ENCODE measurements around the gene TRAPPC2L.

DNA sequence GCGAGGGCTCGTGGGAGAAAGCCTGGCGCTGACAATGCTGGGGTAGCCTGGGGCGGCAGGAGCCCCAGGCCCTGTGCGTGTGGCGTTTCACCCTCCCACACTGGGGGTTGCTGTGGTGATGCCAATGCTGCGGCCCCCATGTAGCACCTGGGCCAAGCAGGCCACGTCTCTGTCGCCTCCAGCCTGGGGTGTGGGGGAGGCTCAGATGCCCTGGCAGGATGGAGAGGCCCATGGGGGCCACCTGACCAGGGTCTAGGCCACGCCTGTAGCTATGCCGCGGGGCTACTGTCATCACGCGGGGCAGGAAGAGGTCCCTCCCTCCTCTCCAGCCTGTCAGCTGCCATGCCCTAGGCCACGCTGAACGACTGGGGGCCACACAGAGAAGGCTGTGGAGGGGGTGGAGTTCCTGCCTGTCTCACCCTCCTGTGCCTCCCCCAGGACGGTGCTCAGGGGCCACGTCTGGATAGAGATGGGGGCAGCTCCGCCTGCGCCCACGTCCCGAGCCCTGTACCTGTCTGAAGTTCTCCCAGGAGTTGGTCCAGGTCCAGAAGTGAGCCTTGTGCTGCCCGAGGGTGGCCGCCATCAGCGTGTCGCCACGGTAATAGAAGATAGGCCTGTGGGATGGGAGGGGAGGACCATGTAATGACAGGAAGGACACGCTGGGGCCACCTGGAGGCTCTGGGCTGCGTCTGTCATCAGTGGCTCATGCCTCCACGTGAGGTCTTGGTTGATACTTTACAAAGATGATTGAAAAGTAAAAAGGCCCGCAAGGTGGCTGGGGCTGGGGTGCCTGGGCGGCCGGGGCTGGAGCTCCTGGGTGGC, 32.5 kb upstream of the TRAPPC2L start:
- TF ChIP-seq POLR2AphosphoS5 (IDR thresholded peaks at IDR 0.05; ENCODE audit: low read depth, low read length) (no peak), SIN3A (IDR thresholded peaks at IDR 0.05; ENCODE audit: borderline replicate concordance, insufficient read depth, low read length) (no peak), FOXP2 (optimal IDR thresholded peaks at IDR 0.05; ENCODE audit: borderline replicate concordance, extremely low read depth, extremely low read length, insufficient read depth) (no peak), TAF1 (IDR thresholded peaks at IDR 0.05; ENCODE audit: borderline replicate concordance, insufficient read depth, low read length) (no peak)
- TF ChIP-seq, protein P1, sequence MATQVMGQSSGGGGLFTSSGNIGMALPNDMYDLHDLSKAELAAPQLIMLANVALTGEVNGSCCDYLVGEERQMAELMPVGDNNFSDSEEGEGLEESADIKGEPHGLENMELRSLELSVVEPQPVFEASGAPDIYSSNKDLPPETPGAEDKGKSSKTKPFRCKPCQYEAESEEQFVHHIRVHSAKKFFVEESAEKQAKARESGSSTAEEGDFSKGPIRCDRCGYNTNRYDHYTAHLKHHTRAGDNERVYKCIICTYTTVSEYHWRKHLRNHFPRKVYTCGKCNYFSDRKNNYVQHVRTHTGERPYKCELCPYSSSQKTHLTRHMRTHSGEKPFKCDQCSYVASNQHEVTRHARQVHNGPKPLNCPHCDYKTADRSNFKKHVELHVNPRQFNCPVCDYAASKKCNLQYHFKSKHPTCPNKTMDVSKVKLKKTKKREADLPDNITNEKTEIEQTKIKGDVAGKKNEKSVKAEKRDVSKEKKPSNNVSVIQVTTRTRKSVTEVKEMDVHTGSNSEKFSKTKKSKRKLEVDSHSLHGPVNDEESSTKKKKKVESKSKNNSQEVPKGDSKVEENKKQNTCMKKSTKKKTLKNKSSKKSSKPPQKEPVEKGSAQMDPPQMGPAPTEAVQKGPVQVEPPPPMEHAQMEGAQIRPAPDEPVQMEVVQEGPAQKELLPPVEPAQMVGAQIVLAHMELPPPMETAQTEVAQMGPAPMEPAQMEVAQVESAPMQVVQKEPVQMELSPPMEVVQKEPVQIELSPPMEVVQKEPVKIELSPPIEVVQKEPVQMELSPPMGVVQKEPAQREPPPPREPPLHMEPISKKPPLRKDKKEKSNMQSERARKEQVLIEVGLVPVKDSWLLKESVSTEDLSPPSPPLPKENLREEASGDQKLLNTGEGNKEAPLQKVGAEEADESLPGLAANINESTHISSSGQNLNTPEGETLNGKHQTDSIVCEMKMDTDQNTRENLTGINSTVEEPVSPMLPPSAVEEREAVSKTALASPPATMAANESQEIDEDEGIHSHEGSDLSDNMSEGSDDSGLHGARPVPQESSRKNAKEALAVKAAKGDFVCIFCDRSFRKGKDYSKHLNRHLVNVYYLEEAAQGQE (IDR thresholded peaks at IDR 0.05; ENCODE audit: insufficient read depth in 1 of 2, low read depth in 2 of 2, low read length in 2 of 2): no peak
